VCaP (cell line): ENCODE measurements around the gene WDR5.

Experiments used
- H3K27ac ChIP-seq: fragments of 450-650 bp; 2 replicates; pipeline ENCODE4 v1.5.1; 2017
- TF ChIP-seq, protein P1 (sequence below): fragments of 450-650 bp; conservative IDR thresholded peaks from 2 replicates; pipeline ENCODE4 v1.5.1; 2017; ENCODE audit warnings: mild to moderate bottlenecking, moderate library complexity

The WDR5 gene

DNA sequence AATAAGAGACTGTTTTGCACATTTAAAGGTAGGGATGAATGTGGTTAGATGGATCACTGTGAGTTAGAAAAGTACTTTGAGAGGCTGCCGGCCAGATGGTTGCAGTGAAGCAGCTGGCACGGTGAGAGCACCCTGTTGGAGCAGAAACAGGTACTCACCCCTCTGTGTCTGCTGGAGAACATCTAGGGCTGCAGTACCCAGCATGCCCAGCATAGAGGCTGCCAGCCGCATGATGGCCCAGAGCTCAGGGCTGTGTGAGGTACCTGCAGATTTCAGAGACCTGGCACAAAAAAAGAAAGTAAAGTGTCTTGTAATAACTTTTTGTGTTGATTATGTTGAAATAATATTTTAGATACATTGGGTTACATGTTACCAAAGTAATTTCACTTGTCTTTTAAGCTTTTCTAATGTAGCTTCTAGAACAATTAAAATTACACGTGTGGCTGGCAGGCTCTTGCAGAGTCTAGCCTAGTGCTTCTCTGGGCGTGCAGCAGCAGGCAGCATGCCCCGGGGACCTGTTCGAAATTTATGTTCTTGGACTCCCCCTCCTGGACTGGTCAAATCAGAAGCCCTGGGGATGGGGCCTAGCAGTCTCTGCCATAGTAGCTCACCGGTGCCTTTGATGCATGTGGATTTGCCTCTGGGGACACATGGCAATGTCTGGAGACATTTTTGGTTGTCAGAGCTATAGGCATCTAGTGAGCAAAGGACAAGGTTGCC lies 11.1 kb downstream of the WDR5 start:
- no peak overlapping the region for H3K27ac ChIP-seq
- TF ChIP-seq, protein P1, sequence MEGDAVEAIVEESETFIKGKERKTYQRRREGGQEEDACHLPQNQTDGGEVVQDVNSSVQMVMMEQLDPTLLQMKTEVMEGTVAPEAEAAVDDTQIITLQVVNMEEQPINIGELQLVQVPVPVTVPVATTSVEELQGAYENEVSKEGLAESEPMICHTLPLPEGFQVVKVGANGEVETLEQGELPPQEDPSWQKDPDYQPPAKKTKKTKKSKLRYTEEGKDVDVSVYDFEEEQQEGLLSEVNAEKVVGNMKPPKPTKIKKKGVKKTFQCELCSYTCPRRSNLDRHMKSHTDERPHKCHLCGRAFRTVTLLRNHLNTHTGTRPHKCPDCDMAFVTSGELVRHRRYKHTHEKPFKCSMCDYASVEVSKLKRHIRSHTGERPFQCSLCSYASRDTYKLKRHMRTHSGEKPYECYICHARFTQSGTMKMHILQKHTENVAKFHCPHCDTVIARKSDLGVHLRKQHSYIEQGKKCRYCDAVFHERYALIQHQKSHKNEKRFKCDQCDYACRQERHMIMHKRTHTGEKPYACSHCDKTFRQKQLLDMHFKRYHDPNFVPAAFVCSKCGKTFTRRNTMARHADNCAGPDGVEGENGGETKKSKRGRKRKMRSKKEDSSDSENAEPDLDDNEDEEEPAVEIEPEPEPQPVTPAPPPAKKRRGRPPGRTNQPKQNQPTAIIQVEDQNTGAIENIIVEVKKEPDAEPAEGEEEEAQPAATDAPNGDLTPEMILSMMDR = no peak

DNA sequence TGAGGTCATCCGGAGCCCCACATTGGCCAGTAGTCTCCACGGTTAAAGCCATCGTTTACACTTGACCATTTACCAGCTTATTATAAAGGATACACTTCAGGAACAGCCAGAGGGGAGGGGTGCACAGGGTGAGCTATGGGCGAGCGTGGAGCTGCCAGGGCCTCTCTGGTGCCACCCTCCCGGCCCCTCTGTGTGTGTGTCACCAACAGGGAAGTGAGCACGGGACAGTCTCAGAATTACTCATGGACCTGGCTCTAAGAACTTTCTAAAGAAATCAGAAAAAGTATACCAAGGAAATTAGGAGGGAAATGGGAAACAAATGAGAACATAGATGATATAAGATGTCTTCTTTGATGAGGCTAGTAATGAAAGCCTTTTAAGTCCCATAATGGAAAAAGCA lies 13.5 kb downstream of the WDR5 start:
- TF ChIP-seq, protein P1 = no peak
- H3K27ac ChIP-seq = no peak overlapping the region

DNA sequence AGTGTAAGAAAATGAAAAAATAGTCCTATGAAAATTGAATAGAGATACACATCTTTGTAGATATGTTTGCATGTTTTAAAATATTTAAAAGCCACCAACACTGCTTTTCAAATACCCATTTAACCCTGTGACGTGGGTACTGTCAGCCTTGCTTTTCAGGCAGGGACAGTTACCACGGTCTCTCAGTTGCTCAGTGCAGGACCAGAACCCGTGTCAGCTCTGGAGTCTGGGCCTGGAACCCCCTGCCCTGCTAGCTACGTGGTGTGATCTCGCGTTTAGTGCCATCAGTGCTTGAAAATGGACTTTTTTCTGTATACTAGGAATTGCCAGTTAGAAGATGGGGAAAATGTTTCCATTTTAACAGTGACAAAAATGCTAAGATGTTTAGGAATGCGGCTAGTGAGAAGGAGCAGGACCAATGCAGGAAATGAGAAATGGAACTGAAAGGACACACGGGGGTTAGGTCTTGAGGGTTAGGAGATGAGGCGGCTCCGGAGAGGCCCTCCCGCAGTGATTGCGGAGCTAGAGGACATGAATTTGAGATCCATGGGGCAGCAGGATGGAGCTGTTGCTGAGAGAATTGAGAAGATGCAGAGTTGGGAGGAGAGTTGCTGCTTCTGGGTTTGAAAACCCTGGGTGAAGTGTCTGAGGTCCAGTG lies 14.8 kb downstream of the WDR5 start:
- H3K27ac ChIP-seq = no peak overlapping the region
- TF ChIP-seq, protein P1 = no peak

DNA sequence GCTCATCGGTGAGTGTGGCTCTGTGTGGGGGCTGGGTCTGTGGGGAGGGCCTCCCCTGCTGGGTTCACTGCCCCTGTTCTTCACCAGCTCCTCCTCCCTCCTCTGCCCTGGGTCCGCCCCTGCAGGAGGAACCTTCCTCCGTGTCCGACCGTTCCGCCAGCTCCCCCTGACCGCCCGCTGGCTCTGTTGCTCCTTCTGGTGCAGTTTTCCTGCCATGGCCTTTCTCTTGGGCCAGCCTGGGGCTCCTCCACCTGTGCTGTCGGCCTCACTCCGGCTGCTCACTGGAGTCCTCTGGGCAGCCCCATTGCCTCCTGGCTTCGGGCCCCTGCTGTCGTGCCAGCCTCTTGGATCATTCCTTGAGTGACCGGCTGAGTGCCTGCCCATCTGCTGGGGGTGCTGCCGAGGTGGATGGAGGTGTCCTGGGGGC lies 16.2 kb downstream of the WDR5 start:
- H3K27ac ChIP-seq = no peak overlapping the region
- TF ChIP-seq, protein P1 = no peak

DNA sequence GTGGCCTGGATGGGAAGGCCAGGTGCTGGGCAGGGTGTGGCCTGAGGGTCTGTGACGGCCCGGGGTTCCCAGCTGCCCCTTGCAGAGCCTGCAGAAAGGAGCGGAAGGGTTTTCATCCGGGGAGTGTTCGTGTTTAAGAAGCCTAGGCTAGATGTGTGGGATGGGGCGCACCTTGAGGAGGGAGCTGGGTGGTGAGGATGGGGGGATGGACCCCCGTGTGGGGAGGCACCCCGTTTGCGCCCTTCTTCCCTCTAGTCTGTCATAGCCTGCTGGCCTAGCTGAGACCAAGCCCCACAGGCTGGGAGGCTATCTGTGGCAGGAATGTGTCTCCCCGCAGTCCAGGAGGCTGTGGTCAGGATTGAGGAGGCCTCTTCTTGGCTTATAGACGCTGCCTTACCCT lies 16.6 kb downstream of the WDR5 start:
- no peak overlapping the region for H3K27ac ChIP-seq
- TF ChIP-seq, protein P1 = no peak

DNA sequence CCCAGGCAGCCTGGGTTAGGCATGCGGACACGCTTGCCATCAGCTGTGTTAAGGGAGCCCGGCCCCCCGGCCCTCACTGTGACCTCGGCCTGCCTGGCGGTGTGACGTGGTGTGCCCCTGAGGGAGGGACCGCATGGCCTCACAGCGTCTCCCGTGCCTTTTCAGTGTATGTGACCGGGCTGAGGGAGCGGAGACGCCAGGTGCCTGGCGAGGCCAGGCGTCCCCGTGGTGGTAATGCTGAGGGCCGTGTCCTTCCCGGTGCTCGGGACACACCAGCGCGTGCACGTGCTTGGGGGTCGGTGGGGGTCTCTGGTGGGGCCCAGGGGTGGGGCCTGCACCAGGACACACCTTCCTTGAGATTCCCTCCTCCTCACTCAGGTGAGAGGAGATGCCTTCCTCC lies 17.6 kb downstream of the WDR5 start:
- TF ChIP-seq, protein P1 = no peak
- H3K27ac ChIP-seq = no peak overlapping the region

DNA sequence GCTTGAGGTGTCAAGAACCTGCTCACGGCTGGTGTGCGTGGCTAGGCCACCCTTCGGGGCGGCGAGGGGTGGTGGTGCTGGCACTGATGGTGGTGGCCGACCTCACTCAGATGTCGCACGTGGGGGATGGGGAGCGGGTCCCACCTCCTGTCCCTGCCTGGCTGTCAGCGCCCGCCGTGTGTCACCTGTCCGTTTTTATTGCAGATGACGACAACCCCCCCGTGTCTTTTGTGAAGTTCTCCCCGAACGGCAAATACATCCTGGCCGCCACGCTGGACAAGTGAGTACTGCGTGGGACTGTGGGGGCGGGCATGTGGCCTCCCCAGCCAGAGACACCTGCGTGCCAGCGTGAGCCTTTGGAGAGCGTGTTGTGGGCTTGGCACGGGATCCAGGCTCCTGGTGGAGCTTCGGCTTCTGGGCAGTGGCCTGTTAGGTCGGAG lies 18.4 kb downstream of the WDR5 start:
- TF ChIP-seq, protein P1 = no peak

More for the DNA sequence above, 18.4 kb downstream of the WDR5 start:
- no peak overlapping the region for H3K27ac ChIP-seq
